Peyer's patch (tissue), 4 donors: ENCODE measurements around the gene KDM5A.
"Not testable (repeated sequence)": the region's sequence is repeated elsewhere in the genome, so short reads cannot be mapped to it uniquely, and the experiment has no call there.

ENCODE experiments used
- CTCF ChIP-seq, 6 experiments: fragments of 450-650 bp in 4 of 6; fragments of 200-600 bp in 2 of 6; sonication (generic) in 1 of 6; IDR thresholded peaks; one replicate each; pipeline ENCODE4 v1.5.1; 2017 to 2019; ENCODE audit warnings: antibody characterized with exemption in 6 of 6, mild to moderate bottlenecking in 3 of 6, moderate library complexity in 1 of 6
- POLR2A ChIP-seq, 2 donors: fragments of 450-650 bp; IDR thresholded peaks; one replicate each; pipeline ENCODE4 v1.5.1; 2017; ENCODE audit warnings: antibody characterized with exemption in 2 of 2, mild to moderate bottlenecking in 2 of 2, moderate library complexity in 2 of 2

GRCh38 chr12:351197-351596, 37.9 kb downstream of the KDM5A start:
- not testable (repeated sequence) for TF ChIP-seq POLR2A, CTCF (IDR thresholded peaks at IDR 0.05)
